ENCODE results near the gene TLL2.
A peak's percentile ranks its signal among the peaks of the same experiment; 100 is the strongest.

The TLL2 gene

GRCh38 chr10:96418582-96418981 is 95.1 kb downstream of the TLL2 start:
- no peak for DNase-seq

- DNase-seq: no peak
Measured at GRCh38 chr10:96417441-96417840, 96.3 kb downstream of the TLL2 start.

GRCh38 chr10:96416643-96417042 is 97.1 kb downstream of the TLL2 start:
- no peak for DNase-seq

GRCh38 chr10:96415891-96416554 is 97.7 kb downstream of the TLL2 start:
- DNase-seq: no peak

GRCh38 chr10:96415150-96415890 is 98.4 kb downstream of the TLL2 start:
- DNase-seq: no peak

- no peak for DNase-seq
Measured at GRCh38 chr10:96414303-96414702, 99.4 kb downstream of the TLL2 start.

- DNase-seq: no peak
Measured at GRCh38 chr10:96413151-96413787, 100.5 kb downstream of the TLL2 start.

- DNase-seq: no peak
Measured at GRCh38 chr10:96411716-96412320, 101.9 kb downstream of the TLL2 start.

GRCh38 chr10:96410296-96410695 is 103.4 kb downstream of the TLL2 start:
- DNase-seq: no peak

- DNase-seq: no peak
Measured at GRCh38 chr10:96408201-96408600, 105.5 kb downstream of the TLL2 start.

GRCh38 chr10:96407560-96408069 is 106.1 kb downstream of the TLL2 start:
- no peak for DNase-seq

GRCh38 chr10:96406091-96406490 is 107.6 kb downstream of the TLL2 start:
- no peak for DNase-seq

- DNase-seq: no peak
Measured at GRCh38 chr10:96402417-96403305, 111.1 kb downstream of the TLL2 start.

- DNase-seq: no peak
Measured at GRCh38 chr10:96401036-96401435, 112.7 kb downstream of the TLL2 start.

- DNase-seq: no peak
Measured at GRCh38 chr10:96400465-96400864, 113.3 kb downstream of the TLL2 start.

GRCh38 chr10:96397902-96398301 is 115.8 kb downstream of the TLL2 start:
- DNase-seq: no peak

- DNase-seq: peak; percentile 64
Measured at GRCh38 chr10:96395931-96396877, 117.5 kb downstream of the TLL2 start.

GRCh38 chr10:96390460-96390864 is 123.3 kb downstream of the TLL2 start:
- no peak for DNase-seq

GRCh38 chr10:96389785-96390184 is 123.9 kb downstream of the TLL2 start:
- DNase-seq: no peak

- DNase-seq: no peak
Measured at GRCh38 chr10:96387601-96388000, 126.1 kb downstream of the TLL2 start.

- DNase-seq: no peak
Measured at GRCh38 chr10:96387161-96387560, 126.6 kb downstream of the TLL2 start.

Measured in CD4-positive, alpha-beta T cell treated with Interleukin-6 for 4 hours (primary cell).